ENCODE data around the gene LYSMD2. TPM values are rescaled to one million over a fixed set of nuclear protein-coding genes. Genes with fewer than 3 reads are reported as not detected.

The LYSMD2 gene
- total RNA-seq, 3 donors from 2014 or later (not counting 1 experiment from before 2014, with no cell fraction given), result 8.1 to 13.6 (median 8.6) TPM

DNA sequence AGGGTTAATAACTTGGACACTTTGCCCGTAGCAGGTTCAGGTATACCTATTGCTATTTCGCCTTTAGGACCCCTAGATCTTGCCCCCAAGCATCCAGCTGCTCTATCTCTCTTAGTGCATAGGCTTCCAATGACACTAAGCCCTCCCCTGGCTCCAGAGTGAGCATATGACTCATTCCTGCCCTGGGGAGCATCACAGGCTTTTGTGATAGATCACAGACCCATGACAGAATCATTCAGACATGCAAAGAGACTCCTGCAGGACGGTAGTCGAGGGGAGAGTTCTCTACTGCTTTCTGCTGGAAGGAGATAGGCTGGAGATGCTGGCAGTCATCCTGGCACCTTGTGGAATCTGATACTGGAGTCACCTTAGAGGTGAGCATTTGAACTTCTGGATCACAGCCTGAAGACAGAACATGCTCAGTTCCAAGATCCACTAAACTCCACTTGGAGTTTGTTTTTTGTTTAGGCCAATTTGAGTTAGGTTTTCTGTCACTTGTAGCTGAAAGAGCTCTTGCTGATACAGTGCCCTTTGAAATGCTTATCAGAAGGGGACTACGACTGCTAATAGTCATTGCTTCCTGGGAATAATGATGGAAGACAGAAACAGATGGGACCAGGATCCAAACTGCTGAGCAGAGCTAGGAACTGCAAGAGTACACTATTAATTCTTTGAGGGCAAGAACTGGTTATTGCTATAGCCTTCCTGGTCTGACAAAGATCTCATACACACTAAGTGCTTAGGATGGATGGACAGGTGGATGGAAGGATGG lies 11.0 kb downstream of the LYSMD2 start:
- Mint-ChIP-seq H3K4me1 (peaks cover 49 to 52% of the 10 kb centered on the region in 2 donors), H3K9me3 (no peaks in the 10 kb centered on the region), H3K27me3 (ENCODE audit: low read depth in 2 of 2) (no peaks in the 10 kb centered on the region), H3K36me3 (no peaks in the 10 kb centered on the region), H3K4me3 (no peak overlapping the region), H3K27ac (peak overlapping the region; percentile 11 to 57)
- WGBS (ENCODE audit: insufficient coverage), result 75% methylated on average over 5 of the region's 5 CpGs
- DNase-seq (peak in 1 of 2 donors; percentile 30), ATAC-seq (peak in 1 of 3 donors; percentile 64)
- Histone ChIP-seq H3K27ac (ENCODE audit: low read length) (no peak overlapping the region), H3K4me3 (ENCODE audit: low read length) (no peak overlapping the region), H3K36me3 (ENCODE audit: control insufficient read depth, insufficient read depth, low read length) (peaks cover 18% of the 10 kb centered on the region), H3K9me3 (ENCODE audit: control insufficient read depth, insufficient read depth, low read length) (no peaks in the 10 kb centered on the region), H3K27me3 (ENCODE audit: control insufficient read depth, insufficient read depth, low read length) (no peaks in the 10 kb centered on the region), H3K4me1 (ENCODE audit: control insufficient read depth, insufficient read depth, low read length) (peaks cover 16% of the 10 kb centered on the region)
- TF ChIP-seq, protein P1, sequence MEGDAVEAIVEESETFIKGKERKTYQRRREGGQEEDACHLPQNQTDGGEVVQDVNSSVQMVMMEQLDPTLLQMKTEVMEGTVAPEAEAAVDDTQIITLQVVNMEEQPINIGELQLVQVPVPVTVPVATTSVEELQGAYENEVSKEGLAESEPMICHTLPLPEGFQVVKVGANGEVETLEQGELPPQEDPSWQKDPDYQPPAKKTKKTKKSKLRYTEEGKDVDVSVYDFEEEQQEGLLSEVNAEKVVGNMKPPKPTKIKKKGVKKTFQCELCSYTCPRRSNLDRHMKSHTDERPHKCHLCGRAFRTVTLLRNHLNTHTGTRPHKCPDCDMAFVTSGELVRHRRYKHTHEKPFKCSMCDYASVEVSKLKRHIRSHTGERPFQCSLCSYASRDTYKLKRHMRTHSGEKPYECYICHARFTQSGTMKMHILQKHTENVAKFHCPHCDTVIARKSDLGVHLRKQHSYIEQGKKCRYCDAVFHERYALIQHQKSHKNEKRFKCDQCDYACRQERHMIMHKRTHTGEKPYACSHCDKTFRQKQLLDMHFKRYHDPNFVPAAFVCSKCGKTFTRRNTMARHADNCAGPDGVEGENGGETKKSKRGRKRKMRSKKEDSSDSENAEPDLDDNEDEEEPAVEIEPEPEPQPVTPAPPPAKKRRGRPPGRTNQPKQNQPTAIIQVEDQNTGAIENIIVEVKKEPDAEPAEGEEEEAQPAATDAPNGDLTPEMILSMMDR (IDR thresholded peaks at IDR 0.05), result no peak
- intact Hi-C loops (cut with micrococcal nuclease), result no loop called here

DNA sequence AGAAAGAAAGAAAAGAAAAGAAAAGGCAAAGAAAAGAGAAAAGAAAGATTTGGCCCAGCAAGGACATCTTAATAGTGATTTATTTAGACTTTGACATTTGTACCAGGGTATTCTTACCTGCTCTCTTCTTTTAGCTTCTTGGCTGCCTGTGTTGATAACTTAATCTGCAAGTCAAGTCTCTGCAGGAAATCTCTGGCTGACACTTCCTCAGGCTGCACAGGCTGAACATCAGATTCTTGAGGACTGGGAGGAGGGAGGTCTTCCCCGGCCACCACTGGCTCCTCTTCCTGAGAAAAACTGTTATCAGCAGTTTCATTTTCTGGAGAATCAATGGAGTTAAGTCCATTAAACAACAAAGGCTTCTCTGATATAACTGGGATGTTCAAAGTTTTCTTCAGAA lies 12.8 kb downstream of the LYSMD2 start:
- no peak overlapping the region for H3K4me3 Mint-ChIP-seq
- peak overlapping the region; percentile 49 to 57 for H3K27ac Mint-ChIP-seq
- WGBS (ENCODE audit: insufficient coverage), result 25% methylated on average over 1 of the region's 1 CpG
- no peaks in the 10 kb centered on the region for H3K9me3 Mint-ChIP-seq
- H3K4me1 Mint-ChIP-seq, result peaks cover 37 to 39% of the 10 kb centered on the region in 2 donors
- peaks cover 3% of the 10 kb centered on the region for H3K4me1 ChIP-seq (ENCODE audit: control insufficient read depth, insufficient read depth, low read length)
- no peaks in the 10 kb centered on the region for H3K36me3 Mint-ChIP-seq
- H3K9me3 ChIP-seq (ENCODE audit: control insufficient read depth, insufficient read depth, low read length), result no peaks in the 10 kb centered on the region
- intact Hi-C loops (cut with micrococcal nuclease), result no loop called here
- H3K27ac ChIP-seq (ENCODE audit: low read length), result no peak overlapping the region
- no peak for ATAC-seq
- H3K36me3 ChIP-seq (ENCODE audit: control insufficient read depth, insufficient read depth, low read length), result peaks cover 33% of the 10 kb centered on the region
- no peak overlapping the region for H3K4me3 ChIP-seq (ENCODE audit: low read length)
- no peaks in the 10 kb centered on the region for H3K27me3 Mint-ChIP-seq (ENCODE audit: low read depth in 2 of 2)
- DNase-seq, result peak in 1 of 2 donors; percentile 14
- H3K27me3 ChIP-seq (ENCODE audit: control insufficient read depth, insufficient read depth, low read length), result no peaks in the 10 kb centered on the region
- TF ChIP-seq, protein P1 (IDR thresholded peaks at IDR 0.05), result no peak

DNA sequence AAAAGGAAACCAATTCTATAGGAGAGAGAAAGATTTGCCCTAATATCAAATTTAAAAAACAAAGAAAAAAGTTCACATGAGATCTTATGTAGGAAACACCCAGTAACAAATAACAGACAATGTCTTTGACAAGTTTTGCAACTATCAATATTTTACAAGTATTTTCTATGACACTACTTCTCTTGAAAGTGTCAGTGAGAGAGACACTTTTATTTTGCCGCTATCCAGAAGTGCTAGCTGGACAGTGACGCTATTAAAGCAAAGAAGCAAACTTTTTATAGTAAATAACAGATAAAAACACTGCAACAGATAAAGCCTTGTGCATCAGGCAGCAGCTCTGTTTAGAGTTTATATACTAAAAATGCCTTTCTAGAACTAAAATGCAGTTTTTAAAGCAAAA lies 13.3 kb downstream of the LYSMD2 start:
- Mint-ChIP-seq H3K27me3 (ENCODE audit: low read depth in 2 of 2) (no peaks in the 10 kb centered on the region), H3K4me3 (peak overlapping the region; percentile 21), H3K27ac (peak overlapping the region; percentile 49 to 57), H3K36me3 (no peaks in the 10 kb centered on the region), H3K4me1 (peaks cover 37 to 39% of the 10 kb centered on the region in 2 donors), H3K9me3 (no peaks in the 10 kb centered on the region)
- H3K36me3 ChIP-seq (ENCODE audit: control insufficient read depth, insufficient read depth, low read length), result peaks cover 34% of the 10 kb centered on the region
- no peaks in the 10 kb centered on the region for H3K9me3 ChIP-seq (ENCODE audit: control insufficient read depth, insufficient read depth, low read length)
- H3K27ac ChIP-seq (ENCODE audit: low read length), result no peak overlapping the region
- intact Hi-C loops (cut with micrococcal nuclease), result no loop called here
- no peak overlapping the region for H3K4me3 ChIP-seq (ENCODE audit: low read length)
- ATAC-seq (no peak), DNase-seq (no peak)
- H3K4me1 ChIP-seq (ENCODE audit: control insufficient read depth, insufficient read depth, low read length), result peaks cover 3% of the 10 kb centered on the region
- H3K27me3 ChIP-seq (ENCODE audit: control insufficient read depth, insufficient read depth, low read length), result no peaks in the 10 kb centered on the region
- TF ChIP-seq, protein P1 (IDR thresholded peaks at IDR 0.05), result no peak
- 100% methylated on average over 1 of the region's 2 CpGs for WGBS (ENCODE audit: insufficient coverage)
